ENCODE measurements around the gene ITGA6.

Gene ITGA6

DNA sequence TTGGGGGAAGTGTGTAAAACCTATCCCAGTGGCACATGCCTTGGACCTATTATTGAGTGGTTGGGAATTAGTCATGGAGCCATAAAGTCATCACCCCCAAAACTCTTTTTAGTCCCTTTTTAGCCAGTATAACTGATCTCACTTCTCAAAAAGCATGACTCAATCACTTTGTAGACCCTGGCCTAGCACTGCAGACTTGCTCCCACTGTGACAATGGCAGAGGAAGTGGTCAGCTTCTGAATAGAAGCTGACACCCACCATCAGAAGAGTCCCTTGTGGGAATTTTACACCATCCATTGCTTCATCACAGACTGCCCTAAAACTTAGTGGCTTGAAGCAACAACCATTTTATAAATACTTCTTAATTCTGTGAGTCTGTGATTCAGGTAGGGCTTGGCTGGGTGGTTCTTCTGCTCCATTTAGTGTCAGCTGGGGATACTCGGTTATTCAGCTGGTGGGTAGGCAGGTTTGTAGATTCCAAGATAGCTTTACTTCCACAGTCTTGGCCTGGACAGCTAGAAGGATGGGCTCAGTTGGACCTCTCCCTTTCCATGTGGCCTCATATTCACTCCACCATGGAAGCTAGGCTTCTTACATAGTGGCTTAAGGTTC is 10.8 kb upstream of the ITGA6 start:
- no peak for DNase-seq (ENCODE audit: low spot score)

DNA sequence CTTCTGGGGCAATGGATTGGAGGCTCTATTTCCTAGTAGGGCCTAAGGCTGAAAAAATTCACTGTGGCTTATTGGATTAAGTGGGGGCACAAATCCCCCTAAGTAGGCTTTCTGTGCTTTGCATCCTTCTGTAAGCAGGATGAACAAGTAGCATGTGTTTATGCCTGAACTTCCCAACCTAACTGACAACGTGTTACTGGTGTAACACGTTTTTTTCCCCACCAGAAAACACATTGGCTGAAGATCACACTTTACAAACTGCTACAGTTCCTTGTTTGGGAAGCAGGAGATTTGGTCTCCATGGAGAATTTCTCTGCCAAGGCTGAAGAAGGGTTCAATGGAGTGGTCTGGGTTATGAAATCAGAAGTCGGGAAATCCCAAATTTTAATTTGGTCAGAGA is 7.2 kb upstream of the ITGA6 start:
- DNase-seq (ENCODE audit: low spot score) = no peak

DNA sequence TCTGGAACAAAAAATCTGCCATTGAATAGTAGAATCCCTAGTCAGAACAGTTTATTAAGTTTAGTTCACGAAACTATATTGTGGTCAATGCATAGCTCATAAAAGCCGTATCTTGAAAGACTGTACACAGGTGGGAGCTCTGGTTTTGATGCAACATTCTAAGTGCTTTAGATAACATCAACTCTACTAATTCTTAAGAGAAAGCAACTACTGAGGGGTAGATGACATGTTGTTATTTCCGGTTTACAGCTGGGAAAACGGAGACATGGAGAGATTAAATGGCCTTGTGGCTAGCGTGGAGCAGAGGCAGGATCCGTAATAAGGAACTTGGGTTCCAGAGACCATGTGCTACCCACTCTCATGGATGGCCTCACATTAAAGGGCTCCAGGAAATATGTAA is 4.2 kb upstream of the ITGA6 start:
- no peak for DNase-seq (ENCODE audit: low spot score)

DNA sequence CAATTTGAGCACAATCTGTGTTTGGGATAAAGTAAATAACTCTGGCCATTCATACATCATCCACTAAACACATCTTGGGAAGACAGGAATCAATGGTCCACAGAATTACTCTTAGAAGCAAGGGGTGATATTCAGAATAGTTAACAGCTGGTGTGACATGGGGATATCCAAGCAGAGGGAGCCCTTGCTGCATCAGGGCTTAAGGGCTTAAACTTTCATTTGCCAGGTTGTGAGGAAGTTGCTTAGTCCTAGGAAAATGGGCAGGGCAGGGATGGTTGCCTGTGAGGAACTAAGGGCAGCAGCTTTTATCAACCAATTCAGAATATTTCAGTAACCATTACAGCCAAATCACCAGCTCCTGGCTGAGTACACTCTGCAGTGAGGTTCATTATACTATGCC is 2.0 kb upstream of the ITGA6 start:
- no peak for DNase-seq (ENCODE audit: low spot score)

DNA sequence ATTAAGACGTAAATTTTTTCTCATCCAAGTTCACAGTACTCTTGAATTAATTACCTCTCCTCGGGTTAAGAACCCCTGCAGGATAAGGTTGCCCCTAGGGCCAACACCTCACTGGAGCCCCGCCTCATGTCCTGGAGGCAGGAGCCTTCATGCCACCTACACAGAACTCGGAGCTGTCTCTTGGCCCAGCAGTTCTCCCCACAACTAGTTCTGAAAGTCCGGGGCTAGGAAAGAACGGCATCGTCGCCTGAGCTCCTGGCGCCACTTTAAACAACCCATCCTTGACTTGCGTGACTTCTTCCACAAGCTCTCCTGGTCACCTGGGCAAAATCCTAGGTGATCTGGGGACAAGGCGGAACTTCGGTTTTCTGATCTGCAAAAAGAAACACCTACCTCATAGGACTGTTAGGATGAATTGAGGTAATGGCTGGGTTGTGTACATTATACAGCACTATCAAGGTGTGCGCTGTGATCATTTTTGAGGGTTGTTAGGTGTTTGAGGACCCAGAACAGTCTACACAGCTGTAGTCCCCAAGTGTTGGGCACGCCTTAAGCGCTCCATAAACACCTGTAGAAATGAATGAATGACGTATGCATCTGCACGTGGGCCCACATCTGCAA is 641 bp upstream of the ITGA6 start:
- no peak for DNase-seq (ENCODE audit: low spot score)

DNA sequence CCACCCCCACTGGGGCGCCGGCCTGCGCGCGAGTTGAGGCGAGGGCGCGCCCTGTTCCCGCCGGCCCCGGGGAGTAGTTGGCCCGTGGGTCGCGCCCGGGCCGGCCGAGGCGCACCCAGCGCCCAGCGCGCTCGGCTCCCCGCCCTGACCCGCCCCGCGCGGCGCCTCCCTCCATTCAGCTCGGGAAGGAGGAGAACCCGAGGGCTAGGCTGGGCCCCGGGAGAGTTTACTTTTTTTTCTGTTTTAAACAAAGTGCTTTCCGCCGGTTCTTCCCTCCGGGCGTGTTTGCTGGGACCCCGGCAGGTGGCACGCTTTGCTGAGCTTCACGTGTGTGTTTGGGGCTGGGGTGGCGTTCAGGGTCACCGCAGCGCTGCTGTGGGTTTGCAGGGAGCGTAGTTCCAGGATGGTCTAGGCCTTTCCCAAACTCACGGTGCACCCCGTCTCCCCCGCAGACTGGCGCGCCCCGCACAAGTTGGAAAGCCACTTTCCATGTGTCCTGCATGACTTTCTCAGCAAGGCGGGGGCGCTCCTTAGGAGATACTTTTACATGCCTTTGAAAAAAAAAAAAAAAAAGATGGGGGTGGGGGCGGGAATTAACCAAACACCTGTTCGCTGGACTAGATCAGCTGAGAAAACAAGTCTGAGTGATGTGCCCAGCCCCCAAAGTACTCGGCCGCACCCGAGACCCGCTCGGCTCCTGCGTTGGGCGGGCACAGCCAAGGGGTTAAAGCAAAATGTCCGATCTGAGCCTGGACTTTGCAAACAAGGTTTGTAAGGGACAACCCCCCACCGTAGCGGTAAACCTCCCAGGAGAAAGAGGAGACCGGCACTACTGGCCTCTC is 825 bp downstream of the ITGA6 start:
- DNase-seq (ENCODE audit: low spot score) = peak; percentile 56

DNA sequence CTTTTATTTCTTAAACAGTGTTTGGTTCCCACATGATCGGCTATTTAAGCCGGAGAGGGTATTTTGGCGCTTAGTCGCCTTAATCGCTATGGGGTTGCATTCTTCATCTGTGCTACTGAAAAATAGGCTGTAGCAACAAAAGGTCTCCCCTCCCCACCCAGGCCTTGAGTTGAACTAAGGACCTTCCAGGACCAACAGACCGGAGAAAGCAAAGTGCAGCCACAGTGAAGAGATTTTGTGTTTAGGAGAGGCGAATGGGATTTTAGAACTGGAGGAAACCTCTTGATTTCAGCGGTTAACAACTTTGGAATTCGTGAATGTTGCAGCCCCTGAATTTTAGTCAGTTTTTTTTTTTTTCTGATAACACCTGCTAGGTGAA is 1.4 kb downstream of the ITGA6 start:
- no peak for DNase-seq (ENCODE audit: low spot score)

DNA sequence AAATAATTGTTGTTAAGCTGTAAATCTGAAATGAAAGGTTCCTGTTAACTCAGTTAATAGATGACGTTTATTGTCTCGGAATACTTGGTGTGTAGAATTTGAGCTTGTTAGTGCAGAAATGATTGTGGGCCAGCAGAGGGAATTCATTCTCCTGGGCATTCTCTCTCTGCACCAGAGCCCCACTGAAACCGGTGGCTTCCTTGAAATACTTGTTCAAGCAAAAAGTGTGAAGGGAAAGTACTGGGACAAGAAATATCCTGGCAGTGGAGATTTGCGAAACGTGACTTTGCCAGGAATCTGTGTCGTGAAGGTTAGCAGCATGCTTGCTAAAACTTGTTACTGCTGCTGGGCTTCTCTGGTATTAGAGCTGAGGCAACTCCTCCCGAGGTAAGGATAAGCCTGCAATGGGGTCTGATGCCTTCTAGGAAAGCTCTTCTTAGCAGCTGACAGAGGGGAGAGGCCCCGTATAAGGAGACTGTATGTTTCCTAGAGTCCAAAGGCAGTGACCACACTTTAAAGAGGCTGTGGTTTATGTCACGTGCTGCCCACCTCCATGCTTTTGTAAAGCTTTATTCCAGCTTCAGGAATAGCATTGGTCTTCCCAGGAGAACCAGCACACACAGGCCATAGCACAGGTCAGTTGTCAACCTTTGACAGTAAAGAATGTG is 2.0 kb downstream of the ITGA6 start:
- DNase-seq (ENCODE audit: low spot score) = peak; percentile 49

DNA sequence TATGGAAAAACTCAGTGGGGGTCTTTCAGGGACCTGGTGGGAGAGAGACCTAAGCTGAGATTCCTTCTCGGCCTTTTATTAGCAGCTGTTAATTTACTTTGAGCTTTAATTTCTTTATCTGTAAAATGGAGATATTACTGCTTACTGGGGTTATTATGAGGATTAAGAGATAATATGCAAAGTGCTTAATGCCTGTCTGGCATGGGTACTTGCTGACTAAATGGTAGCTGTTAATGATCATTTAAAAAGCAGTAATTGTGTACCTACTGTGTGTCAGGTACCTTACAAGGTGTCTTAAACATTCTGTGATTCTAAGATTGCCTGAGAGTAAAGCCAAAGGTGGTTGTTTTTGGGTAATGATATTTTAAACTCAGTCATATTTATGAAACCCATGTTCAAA is 2.6 kb downstream of the ITGA6 start:
- DNase-seq (ENCODE audit: low spot score) = no peak

DNA sequence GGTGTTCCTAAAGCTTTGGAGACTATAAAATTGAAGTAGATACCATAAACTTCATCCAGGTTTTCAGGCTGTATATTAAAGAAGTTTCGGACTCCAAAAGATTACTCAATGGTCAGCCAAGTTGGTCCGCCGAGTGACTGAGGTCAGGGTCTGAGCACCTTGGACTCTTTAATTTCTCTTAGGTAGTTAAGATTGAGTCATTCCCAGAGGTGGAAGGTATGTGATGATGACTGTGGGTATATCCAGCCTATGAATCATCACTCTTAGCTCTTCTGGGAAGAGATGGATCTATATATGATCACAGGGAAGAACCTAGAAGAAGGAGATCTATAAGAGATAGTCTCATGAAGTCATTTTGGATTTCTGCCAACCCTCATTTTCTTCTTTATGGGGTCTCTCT is 3.3 kb downstream of the ITGA6 start:
- peak; percentile 88 for DNase-seq (ENCODE audit: low spot score)

DNA sequence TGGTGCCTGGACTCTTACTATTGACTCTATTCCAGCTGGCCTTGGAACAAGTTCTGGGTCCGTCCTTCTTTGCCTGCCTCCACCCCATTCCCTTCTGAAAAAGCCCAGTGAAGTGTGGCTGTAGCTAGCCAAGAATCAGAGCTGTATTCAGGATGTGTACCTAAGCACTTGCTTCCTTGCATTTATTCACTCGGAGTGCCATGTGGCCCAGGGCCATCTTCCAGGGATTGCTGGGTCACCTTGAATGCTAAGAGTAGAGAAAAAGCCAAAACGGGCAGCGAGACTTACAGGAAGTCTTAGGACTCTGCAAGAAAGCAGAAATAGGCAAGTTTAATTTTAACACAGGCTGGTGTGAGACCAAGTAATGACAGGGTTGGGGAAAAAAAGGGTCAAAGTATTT is 4.1 kb downstream of the ITGA6 start:
- peak; percentile 22 for DNase-seq (ENCODE audit: low spot score)

DNA sequence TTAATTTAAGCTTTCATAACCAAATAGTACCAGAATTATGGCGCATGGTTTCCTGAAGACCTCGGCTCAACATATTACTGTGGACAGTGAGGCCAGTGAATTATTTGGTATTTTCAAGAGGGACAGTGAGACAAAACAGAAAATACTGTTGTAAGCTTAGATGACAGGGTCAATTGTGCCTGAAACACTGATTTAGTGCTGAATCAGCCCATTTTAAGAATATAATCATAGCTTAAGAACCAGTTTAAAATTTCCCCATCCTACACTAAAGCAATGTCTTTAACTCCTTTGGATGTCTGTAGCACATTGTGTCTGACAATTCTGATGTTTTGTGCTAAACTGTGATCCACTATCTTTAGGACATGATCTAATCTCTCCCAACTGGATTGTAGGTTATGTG is 4.6 kb downstream of the ITGA6 start:
- DNase-seq (ENCODE audit: low spot score) = no peak

DNA sequence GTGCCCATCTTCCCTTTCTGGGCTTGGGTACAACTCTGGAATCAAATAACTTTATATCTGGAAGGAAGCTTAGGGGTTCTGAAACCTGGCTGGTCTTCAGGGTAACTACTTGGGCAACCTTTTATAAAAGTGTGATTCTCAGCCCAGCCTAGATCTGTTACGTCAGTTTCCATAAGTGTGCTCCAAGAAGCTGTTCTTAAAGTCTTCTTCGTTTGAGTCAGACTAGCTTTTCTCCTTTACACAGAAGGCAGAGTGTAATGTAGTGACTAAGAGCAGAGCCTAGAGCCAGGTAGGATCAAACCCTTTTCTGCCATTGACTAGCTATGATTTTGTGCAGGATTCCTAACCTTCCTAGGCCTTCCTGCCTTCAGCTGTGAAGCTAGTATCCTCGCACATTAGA is 5.8 kb downstream of the ITGA6 start:
- DNase-seq (ENCODE audit: low spot score) = no peak

DNA sequence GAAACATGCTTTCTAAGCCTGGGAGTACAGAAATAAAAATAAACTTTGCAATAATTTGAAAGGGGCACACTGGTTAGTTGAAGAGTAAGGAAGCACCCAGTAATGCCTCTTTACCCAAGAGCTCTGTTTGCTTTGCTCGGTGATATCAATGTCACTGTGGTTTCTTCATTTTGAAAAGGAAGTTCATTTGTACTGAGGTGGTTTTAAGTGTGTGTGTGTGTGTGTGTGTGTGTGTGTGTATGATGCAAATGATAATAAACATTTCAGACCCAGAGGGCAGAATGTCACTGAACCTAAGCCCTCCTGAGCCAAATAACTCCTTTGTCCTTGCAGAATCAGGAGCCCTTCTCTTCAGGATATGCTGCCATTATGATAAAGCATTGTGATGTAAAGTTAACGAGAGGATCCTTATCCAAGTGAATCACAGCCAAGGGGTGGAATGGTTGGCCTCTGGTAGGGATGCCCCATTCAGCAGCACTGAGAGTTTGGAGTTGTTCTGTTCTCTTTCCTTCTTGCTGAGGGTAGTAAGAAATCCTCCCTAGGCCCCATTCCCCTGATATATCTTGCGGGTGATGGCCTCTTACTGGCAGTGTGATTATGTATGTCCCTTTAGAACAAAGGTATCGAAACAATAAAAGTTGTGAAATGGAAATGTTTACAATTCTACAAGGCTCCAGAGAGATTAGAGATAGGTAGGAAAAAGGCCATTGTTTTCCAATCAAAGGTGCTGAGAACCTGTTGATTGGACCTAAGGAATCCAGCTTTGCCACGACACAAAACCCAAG is 7.6 kb downstream of the ITGA6 start:
- peak; percentile 16 for DNase-seq (ENCODE audit: low spot score)

DNA sequence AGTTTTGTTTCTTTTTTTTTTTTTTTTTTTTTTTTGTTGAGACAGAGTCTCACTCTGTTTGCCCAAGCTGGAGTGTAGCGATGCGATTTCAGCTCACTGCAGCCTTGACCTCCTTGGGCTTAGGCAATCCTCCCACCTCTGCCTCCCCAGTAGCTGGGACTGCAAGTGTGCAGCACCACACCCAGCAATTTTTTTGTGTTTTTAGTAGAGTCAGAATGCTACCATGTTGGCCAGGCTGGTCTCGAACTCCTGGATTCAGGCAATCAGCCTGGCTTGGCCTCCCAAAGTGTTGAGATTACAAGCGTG is 8.2 kb downstream of the ITGA6 start:
- DNase-seq (ENCODE audit: low spot score) = no peak

DNA sequence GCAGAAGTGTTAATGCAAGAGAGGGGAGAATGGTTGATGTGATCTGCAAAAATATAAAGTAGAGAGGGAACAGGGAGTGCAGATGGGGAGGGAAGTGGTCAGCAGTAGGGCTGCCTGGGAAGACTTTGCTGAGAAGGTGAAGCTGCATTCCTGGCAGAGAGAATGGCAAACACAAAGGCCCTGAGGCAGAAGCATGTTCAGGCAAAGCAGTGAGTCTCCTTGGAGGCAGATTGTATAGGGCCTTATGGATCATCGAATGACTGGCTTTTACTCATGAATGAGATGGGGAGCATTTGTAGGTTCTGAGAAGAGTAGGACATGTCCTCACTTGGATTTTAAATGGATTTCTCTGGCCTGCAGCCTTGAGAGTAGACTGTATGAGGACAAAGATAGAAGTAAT is 9.5 kb downstream of the ITGA6 start:
- DNase-seq (ENCODE audit: low spot score) = peak; percentile 25

DNA sequence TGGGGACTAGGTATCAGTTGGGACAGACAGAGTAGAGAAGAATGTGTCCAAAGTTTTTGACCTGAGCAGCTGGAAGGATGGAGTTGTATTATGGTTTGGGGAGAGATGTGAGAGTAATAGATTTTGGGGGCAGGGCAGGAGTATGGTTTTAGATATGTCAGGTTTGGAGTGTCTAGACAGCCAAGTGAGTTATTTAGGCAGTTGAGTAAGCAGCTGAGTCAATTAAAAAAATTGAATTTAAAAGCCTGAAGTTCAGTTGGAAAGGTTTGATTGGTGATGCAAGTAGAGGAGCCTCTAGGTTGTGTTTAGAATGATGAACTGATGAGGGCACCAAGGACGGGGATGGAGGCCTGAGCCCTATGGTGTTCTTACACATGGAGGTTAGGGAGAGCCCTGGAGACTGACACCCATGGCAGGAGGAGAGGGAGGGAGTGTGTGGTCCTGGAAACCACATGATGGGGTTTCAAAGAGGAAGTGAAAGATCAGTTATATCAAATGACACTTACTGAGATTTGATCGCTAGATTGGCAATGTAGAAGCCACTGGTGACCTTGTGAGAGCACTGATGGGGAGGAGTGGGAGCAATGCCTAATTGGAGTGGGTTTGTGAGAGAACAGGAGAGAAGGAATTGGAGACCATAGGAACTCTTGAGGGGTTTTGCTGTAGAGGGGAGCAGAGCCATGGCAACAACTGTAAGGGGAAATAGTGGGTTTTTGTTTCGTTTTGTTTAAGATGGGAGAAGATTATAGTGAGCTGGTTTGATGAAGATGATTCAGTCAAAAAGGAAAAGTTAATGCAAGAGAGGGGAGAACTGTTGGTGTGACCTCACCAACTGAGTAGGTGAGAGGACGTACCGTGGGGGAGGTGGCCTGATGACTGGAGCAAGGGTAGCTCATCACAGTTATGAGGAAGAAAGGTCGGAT is 10.3 kb downstream of the ITGA6 start:
- peak; percentile 86 for DNase-seq (ENCODE audit: low spot score)

DNA sequence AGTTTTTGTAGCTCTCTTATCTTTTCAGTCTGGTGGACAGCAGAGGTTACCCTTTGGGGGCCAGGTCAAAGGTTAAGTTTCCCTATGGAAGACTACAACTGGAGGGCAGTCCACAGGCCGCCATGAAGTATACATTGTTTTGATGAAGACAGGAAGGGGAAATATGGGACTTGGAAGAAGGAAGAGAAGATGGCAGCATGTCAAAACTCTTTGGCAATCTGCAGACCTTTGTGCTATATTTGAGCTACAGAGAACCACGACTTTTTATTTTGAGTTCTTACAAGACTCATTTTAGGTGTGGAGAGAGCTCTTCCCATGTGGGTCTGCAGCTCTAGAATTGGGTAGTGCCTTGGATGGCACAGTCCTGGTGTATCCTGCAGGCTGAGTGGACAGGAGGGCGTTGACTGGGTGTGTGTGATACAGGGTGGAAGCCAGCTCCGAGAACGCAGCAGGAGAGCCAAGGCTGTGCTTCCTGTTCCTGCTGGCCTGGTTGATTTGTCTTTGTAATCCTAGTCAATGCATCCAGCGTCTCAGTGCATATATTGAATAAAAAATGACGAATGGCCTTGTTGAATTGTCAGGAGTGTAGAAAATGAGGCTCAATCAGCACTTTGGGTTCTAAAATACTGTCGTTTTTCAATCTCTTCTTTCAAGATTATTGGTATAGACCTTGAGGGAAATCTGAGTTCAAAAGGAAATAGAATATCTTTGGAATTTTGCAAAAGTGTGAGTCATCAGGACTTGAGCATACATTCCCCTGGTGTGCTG is 11.5 kb downstream of the ITGA6 start:
- peak; percentile 75 for DNase-seq (ENCODE audit: low spot score)

DNA sequence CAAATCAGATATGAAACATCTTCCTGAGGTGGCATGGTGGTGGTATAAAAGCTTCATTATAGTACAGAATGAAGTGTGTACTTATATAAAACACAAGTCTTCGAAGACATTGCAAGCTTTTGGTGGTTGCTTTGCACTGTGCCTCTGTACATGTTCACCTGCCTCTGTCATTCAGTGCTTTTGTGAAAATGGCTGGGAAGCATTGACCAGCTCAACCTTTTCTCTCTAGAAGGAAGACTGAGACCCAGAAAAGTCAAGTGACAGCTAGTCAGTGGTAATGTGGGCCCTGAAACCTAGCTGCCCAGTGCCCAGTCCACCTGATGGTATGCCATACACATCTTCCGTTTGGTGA is 12.1 kb downstream of the ITGA6 start:
- DNase-seq (ENCODE audit: low spot score) = no peak

DNA sequence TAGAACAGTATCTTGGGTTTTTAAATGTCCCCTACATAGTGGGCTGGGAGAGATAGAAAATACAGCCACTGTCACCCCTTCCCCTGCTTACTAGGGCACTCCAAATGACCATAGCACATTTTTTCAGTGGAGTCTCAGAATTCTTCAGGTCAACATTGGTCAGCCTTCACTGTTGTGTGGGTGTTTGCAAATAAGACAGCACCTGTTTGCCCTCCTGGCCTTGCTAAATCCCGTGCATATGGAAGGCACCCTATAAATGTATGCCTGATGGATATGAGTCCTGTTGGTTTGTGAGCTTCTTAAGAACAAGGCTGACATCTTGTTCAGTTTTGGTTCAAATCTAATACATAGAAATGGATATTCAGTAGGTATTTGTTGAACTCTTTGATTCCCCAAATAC is 12.5 kb downstream of the ITGA6 start:
- no peak for DNase-seq (ENCODE audit: low spot score)

DNA sequence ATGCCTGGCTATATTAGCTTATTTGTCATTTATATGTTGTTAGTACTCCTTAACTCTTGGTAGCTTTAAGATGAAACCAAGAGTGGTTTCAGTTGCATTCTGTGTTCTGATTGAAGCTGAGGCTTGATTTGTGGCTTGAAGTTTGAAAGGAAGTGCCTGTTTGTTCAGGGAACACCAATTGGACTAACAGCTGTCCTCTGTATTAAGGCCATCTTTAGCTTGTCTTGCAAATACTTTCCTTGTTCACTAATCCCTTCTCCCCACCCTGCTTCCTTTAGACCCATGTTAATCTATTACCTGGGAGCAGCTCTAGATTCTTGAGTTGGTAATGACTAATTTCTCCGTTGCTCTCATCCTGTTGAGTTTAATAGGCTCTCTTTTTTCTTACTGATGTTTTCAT is 13.4 kb downstream of the ITGA6 start:
- DNase-seq (ENCODE audit: low spot score) = peak; percentile 94
